BLaER1 treated with 17β-estradiol and CSF1 and Interleukin-3, amounts not matched to agents 10 nM and 100 nM (cell line): ENCODE data around the gene MFF.
A peak's percentile ranks its signal among the peaks of the same experiment; 100 is the strongest.

Experiments used
- H3K27ac ChIP-seq, 11 experiments: shearing (Covaris generic); formaldehyde crosslinking; 2 replicates each; pipeline ENCODE4 v1.8.1; 2022
- H3K27me3 ChIP-seq, 11 experiments: shearing (Covaris generic); formaldehyde crosslinking; 2 replicates each; pipeline ENCODE4 v1.8.1; 2022
- H3K36me3 ChIP-seq, 11 experiments: shearing (Covaris generic); formaldehyde crosslinking; 2 replicates each; pipeline ENCODE4 v1.8.1; 2022
- H3K4me1 ChIP-seq, 10 experiments: shearing (Covaris generic); formaldehyde crosslinking; 2 replicates each; pipeline ENCODE4 v1.8.1; 2022
- H3K4me2 ChIP-seq, 11 experiments: shearing (Covaris generic); formaldehyde crosslinking; 2 replicates each; pipeline ENCODE4 v1.8.1; 2022
- H3K4me3 ChIP-seq, 10 experiments: shearing (Covaris generic); formaldehyde crosslinking; 2 replicates each; pipeline ENCODE4 v1.8.1; 2022
- H3K9ac ChIP-seq, 11 experiments: shearing (Covaris generic); formaldehyde crosslinking; 2 replicates each; pipeline ENCODE4 v1.8.1; 2022
- H3K9me3 ChIP-seq, 11 experiments: shearing (Covaris generic); formaldehyde crosslinking; replicated peaks in 1 of 11; 2 replicates each; pipeline ENCODE4 v1.8.1; 2022
- H4K20me1 ChIP-seq, 11 experiments: shearing (Covaris generic); formaldehyde crosslinking; 2 replicates each; pipeline ENCODE4 v1.8.1; 2022
- Cebpa-rat ChIP-seq, 11 experiments: shearing (Covaris generic); IDR thresholded peaks; 2 replicates each; pipeline ENCODE4 v1.8.1; 2022

The MFF gene

DNA sequence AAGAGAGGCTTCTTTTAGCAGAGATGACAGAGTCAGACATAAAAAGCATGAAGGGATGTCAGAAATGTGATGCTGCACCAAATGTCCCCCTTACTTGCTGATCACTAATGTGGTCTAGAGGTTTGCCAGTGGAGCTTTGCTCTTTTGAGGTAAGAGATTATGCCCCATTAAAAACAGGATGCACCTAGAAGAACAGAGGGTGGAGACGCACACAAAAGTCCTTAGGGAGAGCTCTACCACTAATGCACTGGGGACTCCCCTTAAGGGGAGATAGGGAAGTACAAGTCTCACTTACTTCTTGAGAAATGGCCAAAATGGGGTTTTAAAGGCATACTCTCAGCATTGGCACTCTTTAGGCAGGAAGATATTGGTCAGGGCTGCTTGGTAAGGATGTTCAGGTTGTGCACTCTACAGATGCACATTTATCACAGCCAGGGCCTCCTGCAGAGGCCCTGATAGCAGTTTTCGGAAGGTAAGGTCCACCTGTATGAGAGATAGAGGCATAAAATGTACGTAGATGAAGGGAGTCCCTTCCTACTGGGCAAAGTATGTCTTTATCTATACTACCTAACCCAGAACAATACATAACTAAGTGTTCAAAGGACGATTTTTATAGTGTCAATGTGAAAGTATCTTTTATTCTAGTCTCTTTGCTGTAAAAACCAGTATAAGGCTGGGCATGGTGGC is 79.7 kb downstream of the MFF start:
- Histone ChIP-seq H3K4me1 (peaks cover 8 to 59% (median 37%) of the 10 kb centered on the region in 10 experiments), H3K4me3 (no peak overlapping the region), H3K27me3 (no peaks in the 10 kb centered on the region), H3K4me2 (peak overlapping the region; percentile 25 to 73 (median 60); a peak in 21 of 22 replicates), H3K27ac (peak overlapping the region in 8 of 11 experiments; percentile 20 to 60 (median 38); a peak in 13 of 22 replicates), H3K9ac (peak overlapping the region in 1 of 11 experiments; percentile 25; a peak in 2 of 22 replicates), H3K36me3 (no peaks in the 10 kb centered on the region), H4K20me1 (no peaks in the 10 kb centered on the region), H3K9me3 (no peaks in the 10 kb centered on the region)
- no peak for TF ChIP-seq Cebpa-rat (IDR thresholded peaks at IDR 0.05)

DNA sequence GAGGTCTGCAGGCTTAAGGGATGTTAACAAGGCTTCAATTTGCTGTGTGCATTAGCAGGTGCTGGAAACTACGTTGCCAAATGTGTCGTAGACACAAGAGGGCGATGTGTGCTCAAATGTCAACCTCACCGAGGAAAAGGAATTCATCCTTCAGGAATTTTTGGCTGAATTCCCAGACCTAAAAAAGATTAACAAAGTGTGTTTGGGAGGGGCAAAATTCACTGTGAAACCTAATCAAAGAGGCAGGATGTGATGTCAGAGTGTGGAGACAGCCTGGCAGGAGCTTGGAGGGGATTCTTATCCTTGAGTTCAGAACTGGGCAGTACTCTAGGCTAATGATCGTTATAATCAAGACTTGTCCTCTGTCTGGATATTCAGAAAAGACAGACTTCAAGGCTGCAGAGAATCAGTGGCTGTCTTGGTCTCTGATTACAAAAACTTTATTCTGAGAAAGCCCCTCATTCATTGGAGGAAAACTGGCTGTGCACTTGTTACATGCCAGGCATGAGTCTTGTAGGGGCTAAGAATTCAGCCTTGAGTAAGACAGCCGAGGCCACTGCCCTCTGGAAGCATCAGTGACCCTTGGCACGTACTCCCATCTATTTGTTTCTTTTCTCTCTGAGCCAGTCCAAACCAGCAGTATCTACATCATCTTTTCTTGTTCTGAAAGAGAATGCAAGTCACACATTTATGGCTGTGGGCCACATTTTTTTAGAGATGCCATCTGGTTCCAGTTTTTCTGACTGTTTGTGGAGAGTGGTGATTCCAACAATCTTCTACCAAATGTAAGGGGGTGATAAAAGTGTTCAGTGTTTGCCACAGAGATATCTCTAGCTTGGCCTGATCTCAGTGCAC is 81.4 kb downstream of the MFF start:
- Histone ChIP-seq H3K4me3 (no peak overlapping the region), H3K27me3 (no peaks in the 10 kb centered on the region), H3K27ac (peak overlapping the region in 8 of 11 experiments; percentile 1 to 45 (median 26); a peak in 12 of 22 replicates), H3K9me3 (no peaks in the 10 kb centered on the region), H3K4me1 (peaks cover 8 to 75% (median 47%) of the 10 kb centered on the region in 10 experiments), H3K36me3 (no peaks in the 10 kb centered on the region), H4K20me1 (no peaks in the 10 kb centered on the region), H3K4me2 (peak overlapping the region in 7 of 11 experiments; percentile 12 to 73 (median 49); a peak in 11 of 22 replicates), H3K9ac (peak overlapping the region in 2 of 11 experiments; percentile 0 to 32; a peak in 3 of 22 replicates)
- no peak for TF ChIP-seq Cebpa-rat (IDR thresholded peaks at IDR 0.05)
